ENCODE data around the gene KCNC4.

Gene KCNC4

GRCh38 chr1:110195196-110195595, 14.9 kb upstream of the KCNC4 start:
- Histone ChIP-seq H3K4me3 (ENCODE audit: low read length) (no peak overlapping the region), H3K36me3 (ENCODE audit: control insufficient read depth, insufficient read depth, low read length) (no peaks in the 10 kb centered on the region), H3K9ac (ENCODE audit: low read length) (no peak overlapping the region), H3K27ac (ENCODE audit: low read depth, low read length) (no peak overlapping the region), H3K4me1 (ENCODE audit: control insufficient read depth, insufficient read depth, low read length) (no peaks in the 10 kb centered on the region), H3K27me3 (ENCODE audit: control insufficient read depth, insufficient read depth, low read length) (no peaks in the 10 kb centered on the region)

GRCh38 chr1:110196917-110197765, 13.0 kb upstream of the KCNC4 start:
- Histone ChIP-seq H3K27ac (ENCODE audit: low read depth, low read length) (no peak overlapping the region), H3K4me3 (ENCODE audit: low read length) (no peak overlapping the region), H3K9ac (ENCODE audit: low read length) (no peak overlapping the region), H3K27me3 (ENCODE audit: control insufficient read depth, insufficient read depth, low read length) (no peaks in the 10 kb centered on the region), H3K4me1 (ENCODE audit: control insufficient read depth, insufficient read depth, low read length) (no peaks in the 10 kb centered on the region), H3K36me3 (ENCODE audit: control insufficient read depth, insufficient read depth, low read length) (no peaks in the 10 kb centered on the region)

- H3K27me3 ChIP-seq (ENCODE audit: control insufficient read depth, insufficient read depth, low read length): no peaks in the 10 kb centered on the region
- no peak overlapping the region for H3K9ac ChIP-seq (ENCODE audit: low read length)
- no peaks in the 10 kb centered on the region for H3K4me1 ChIP-seq (ENCODE audit: control insufficient read depth, insufficient read depth, low read length)
- H3K36me3 ChIP-seq (ENCODE audit: control insufficient read depth, insufficient read depth, low read length): no peaks in the 10 kb centered on the region
- H3K4me3 ChIP-seq (ENCODE audit: low read length): no peak overlapping the region
- no peak overlapping the region for H3K27ac ChIP-seq (ENCODE audit: low read depth, low read length)
Measured at GRCh38 chr1:110197905-110198629, 12.0 kb upstream of the KCNC4 start.

GRCh38 chr1:110198746-110199145, 11.4 kb upstream of the KCNC4 start:
- H3K27ac ChIP-seq (ENCODE audit: low read depth, low read length): no peak overlapping the region
- H3K4me1 ChIP-seq (ENCODE audit: control insufficient read depth, insufficient read depth, low read length): no peaks in the 10 kb centered on the region
- H3K36me3 ChIP-seq (ENCODE audit: control insufficient read depth, insufficient read depth, low read length): no peaks in the 10 kb centered on the region
- H3K27me3 ChIP-seq (ENCODE audit: control insufficient read depth, insufficient read depth, low read length): no peaks in the 10 kb centered on the region
- no peak overlapping the region for H3K9ac ChIP-seq (ENCODE audit: low read length)
- no peak overlapping the region for H3K4me3 ChIP-seq (ENCODE audit: low read length)

GRCh38 chr1:110200190-110200589, 9.9 kb upstream of the KCNC4 start:
- Histone ChIP-seq H3K27me3 (ENCODE audit: control insufficient read depth, insufficient read depth, low read length) (no peaks in the 10 kb centered on the region), H3K27ac (ENCODE audit: low read depth, low read length) (no peak overlapping the region), H3K9ac (ENCODE audit: low read length) (no peak overlapping the region), H3K36me3 (ENCODE audit: control insufficient read depth, insufficient read depth, low read length) (no peaks in the 10 kb centered on the region), H3K4me1 (ENCODE audit: control insufficient read depth, insufficient read depth, low read length) (no peaks in the 10 kb centered on the region), H3K4me3 (ENCODE audit: low read length) (no peak overlapping the region)

GRCh38 chr1:110200666-110201065, 9.4 kb upstream of the KCNC4 start:
- H3K9ac ChIP-seq (ENCODE audit: low read length): no peak overlapping the region
- no peaks in the 10 kb centered on the region for H3K4me1 ChIP-seq (ENCODE audit: control insufficient read depth, insufficient read depth, low read length)
- H3K27ac ChIP-seq (ENCODE audit: low read depth, low read length): no peak overlapping the region
- H3K36me3 ChIP-seq (ENCODE audit: control insufficient read depth, insufficient read depth, low read length): no peaks in the 10 kb centered on the region
- no peak overlapping the region for H3K4me3 ChIP-seq (ENCODE audit: low read length)
- H3K27me3 ChIP-seq (ENCODE audit: control insufficient read depth, insufficient read depth, low read length): no peaks in the 10 kb centered on the region

- H3K27ac ChIP-seq (ENCODE audit: low read depth, low read length): no peak overlapping the region
- no peak overlapping the region for H3K9ac ChIP-seq (ENCODE audit: low read length)
- no peaks in the 10 kb centered on the region for H3K4me1 ChIP-seq (ENCODE audit: control insufficient read depth, insufficient read depth, low read length)
- H3K4me3 ChIP-seq (ENCODE audit: low read length): no peak overlapping the region
- H3K27me3 ChIP-seq (ENCODE audit: control insufficient read depth, insufficient read depth, low read length): no peaks in the 10 kb centered on the region
- H3K36me3 ChIP-seq (ENCODE audit: control insufficient read depth, insufficient read depth, low read length): no peaks in the 10 kb centered on the region
Measured at GRCh38 chr1:110201157-110201825, 8.8 kb upstream of the KCNC4 start.

- Histone ChIP-seq H3K36me3 (ENCODE audit: control insufficient read depth, insufficient read depth, low read length) (no peaks in the 10 kb centered on the region), H3K4me3 (ENCODE audit: low read length) (no peak overlapping the region), H3K27ac (ENCODE audit: low read depth, low read length) (no peak overlapping the region), H3K9ac (ENCODE audit: low read length) (no peak overlapping the region), H3K4me1 (ENCODE audit: control insufficient read depth, insufficient read depth, low read length) (no peaks in the 10 kb centered on the region), H3K27me3 (ENCODE audit: control insufficient read depth, insufficient read depth, low read length) (no peaks in the 10 kb centered on the region)
Measured at GRCh38 chr1:110203021-110203661, 7.0 kb upstream of the KCNC4 start.

- Histone ChIP-seq H3K36me3 (ENCODE audit: control insufficient read depth, insufficient read depth, low read length) (no peaks in the 10 kb centered on the region), H3K9ac (ENCODE audit: low read length) (no peak overlapping the region), H3K4me3 (ENCODE audit: low read length) (no peak overlapping the region), H3K27ac (ENCODE audit: low read depth, low read length) (no peak overlapping the region), H3K4me1 (ENCODE audit: control insufficient read depth, insufficient read depth, low read length) (peaks cover 2% of the 10 kb centered on the region), H3K27me3 (ENCODE audit: control insufficient read depth, insufficient read depth, low read length) (no peaks in the 10 kb centered on the region)
Measured at GRCh38 chr1:110205156-110205555, 5.0 kb upstream of the KCNC4 start.

- Histone ChIP-seq H3K4me3 (ENCODE audit: low read length) (no peak overlapping the region), H3K9ac (ENCODE audit: low read length) (no peak overlapping the region), H3K36me3 (ENCODE audit: control insufficient read depth, insufficient read depth, low read length) (no peaks in the 10 kb centered on the region), H3K27me3 (ENCODE audit: control insufficient read depth, insufficient read depth, low read length) (no peaks in the 10 kb centered on the region), H3K4me1 (ENCODE audit: control insufficient read depth, insufficient read depth, low read length) (peaks cover 2% of the 10 kb centered on the region), H3K27ac (ENCODE audit: low read depth, low read length) (no peak overlapping the region)
Measured at GRCh38 chr1:110205591-110206155, 4.4 kb upstream of the KCNC4 start.

- H3K9ac ChIP-seq (ENCODE audit: low read length): no peak overlapping the region
Measured at GRCh38 chr1:110206261-110206920, 3.7 kb upstream of the KCNC4 start.

More at GRCh38 chr1:110206261-110206920, 3.7 kb upstream of the KCNC4 start:
- Histone ChIP-seq H3K36me3 (ENCODE audit: control insufficient read depth, insufficient read depth, low read length) (no peaks in the 10 kb centered on the region), H3K4me1 (ENCODE audit: control insufficient read depth, insufficient read depth, low read length) (peaks cover 2% of the 10 kb centered on the region), H3K27ac (ENCODE audit: low read depth, low read length) (no peak overlapping the region), H3K27me3 (ENCODE audit: control insufficient read depth, insufficient read depth, low read length) (no peaks in the 10 kb centered on the region), H3K4me3 (ENCODE audit: low read length) (no peak overlapping the region)
